ENCODE measurements around the gene HS3ST6. TPM values are rescaled to one million over a fixed set of nuclear protein-coding genes. Genes with fewer than 3 reads are reported as not detected.

HS3ST6 gene
- total and polyA plus RNA-seq, 2 of the 13 experiments (the other 11 are each of a cell fraction or from before 2014, with no cell fraction given): not detected

GRCh38 chr16:1942810-1943726, 24.9 kb upstream of the HS3ST6 start, which contains the start of gene MSRB1 (continued):
- TF ChIP-seq CBX1 (IDR thresholded peaks at IDR 0.05; ENCODE audit: low read depth) (peak; percentile 66), ZNF878 (CRISPR knock-in tag; IDR thresholded peaks at IDR 0.05) (peak; percentile 60; the same call in 1 of the 2 replicates), FLYWCH1 (CRISPR knock-in tag; IDR thresholded peaks at IDR 0.05) (peak; percentile 26; the same call in 1 of the 2 replicates), ZNF484 (CRISPR knock-in tag; IDR thresholded peaks at IDR 0.05; ENCODE audit: borderline replicate concordance, low read depth) (no peak), KLF9 (CRISPR knock-in tag; IDR thresholded peaks at IDR 0.05; ENCODE audit: low read depth) (peak; percentile 64; the same call in 1 of the 2 replicates), AHR (CRISPR knock-in tag; IDR thresholded peaks at IDR 0.05) (peak; percentile 55; the same call in 1 of the 2 replicates), ZC3H13 (CRISPR knock-in tag; IDR thresholded peaks at IDR 0.05) (peak; percentile 53; the same call in 1 of the 2 replicates), NR0B2 (CRISPR knock-in tag; IDR thresholded peaks at IDR 0.05) (peak; percentile 57; the same call in 1 of the 2 replicates), FOXO4 (CRISPR knock-in tag; conservative IDR thresholded peaks at IDR 0.05) (no peak), ESRRA (CRISPR knock-in tag; IDR thresholded peaks at IDR 0.05; ENCODE audit: low read depth) (peak; percentile 56; the same call in 1 of the 2 replicates), CCAR2 (optimal IDR thresholded peaks at IDR 0.05; ENCODE audit: low read depth, low read length) (no peak), HOXA9 (CRISPR knock-in tag; IDR thresholded peaks at IDR 0.05; ENCODE audit: borderline replicate concordance) (no peak), ARID5B (CRISPR knock-in tag; IDR thresholded peaks at IDR 0.05) (no peak), THAP8 (CRISPR knock-in tag; IDR thresholded peaks at IDR 0.05; ENCODE audit: borderline replicate concordance) (no peak), ZKSCAN5 (CRISPR knock-in tag; IDR thresholded peaks at IDR 0.05) (no peak), NFE2 (CRISPR knock-in tag; IDR thresholded peaks at IDR 0.05) (no peak), NCOA5 (CRISPR knock-in tag; IDR thresholded peaks at IDR 0.05) (no peak), MYPOP (CRISPR knock-in tag; IDR thresholded peaks at IDR 0.05) (no peak)
